LoVo (cell line): ENCODE results near the gene COL5A1.
"Not testable (repeated sequence)": the region's sequence is repeated elsewhere in the genome, so short reads cannot be mapped to it uniquely, and the experiment has no call there.

Experiments used
- DNase-seq: peaks from one replicate; pipeline ENCODE4 v3.0.0-alpha.2; 2016; ENCODE audit warnings: low spot score

COL5A1 gene

GRCh38 chr9:134838651-134839454 lies 197.2 kb downstream of the COL5A1 start:
- no peak for DNase-seq

GRCh38 chr9:134839455-134840125 lies 198.0 kb downstream of the COL5A1 start:
- DNase-seq, result no peak

- no peak for DNase-seq
Measured at GRCh38 chr9:134840511-134840910, 198.9 kb downstream of the COL5A1 start.

DNA sequence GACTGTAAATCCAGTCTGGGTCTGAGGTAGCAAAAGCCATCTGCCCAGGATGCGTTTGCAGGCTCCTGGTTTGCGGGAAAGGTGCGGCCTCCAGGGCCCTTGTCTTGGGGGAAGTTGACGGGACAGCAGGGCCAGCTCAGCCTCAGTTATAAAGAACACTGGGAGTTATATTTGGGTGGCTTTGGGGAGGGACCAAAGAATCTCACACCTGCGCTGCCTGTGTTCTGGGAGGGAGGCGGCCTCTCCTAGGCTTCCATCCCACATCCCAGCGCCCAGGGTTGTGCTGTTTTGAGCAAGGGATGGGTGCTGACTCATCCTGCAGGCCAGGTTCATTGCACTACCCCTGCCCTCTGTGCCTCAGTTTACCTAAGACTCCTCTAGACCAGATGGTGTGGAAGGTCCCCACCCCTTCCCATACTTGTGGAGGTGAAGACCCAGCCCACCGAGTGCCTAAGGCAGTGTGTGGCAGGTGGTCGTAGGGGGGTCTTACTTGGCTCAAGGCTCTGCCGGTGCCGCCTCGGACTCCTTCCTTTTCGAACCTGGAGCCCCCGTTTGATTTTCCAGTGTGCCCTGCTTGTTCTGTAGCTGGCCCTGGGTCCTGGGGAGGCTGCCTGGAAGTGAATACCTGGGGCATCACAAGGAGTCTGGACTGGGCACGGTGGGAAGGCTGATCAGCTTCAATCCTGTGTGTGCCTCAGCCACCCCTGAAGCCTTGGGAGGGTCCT lies 199.7 kb downstream of the COL5A1 start:
- DNase-seq, result no peak

GRCh38 chr9:134842321-134842720 lies 200.7 kb downstream of the COL5A1 start:
- DNase-seq, result no peak

- no peak for DNase-seq
Measured at GRCh38 chr9:134843740-134844139, 202.1 kb downstream of the COL5A1 start.

GRCh38 chr9:134844821-134845220 lies 203.2 kb downstream of the COL5A1 start:
- no peak for DNase-seq

GRCh38 chr9:134846187-134846586 lies 204.6 kb downstream of the COL5A1 start:
- DNase-seq, result no peak

GRCh38 chr9:134846699-134847098 lies 205.1 kb downstream of the COL5A1 start:
- DNase-seq, result no peak

- DNase-seq, result no peak
Measured at GRCh38 chr9:134847138-134847537, 205.5 kb downstream of the COL5A1 start.

DNA sequence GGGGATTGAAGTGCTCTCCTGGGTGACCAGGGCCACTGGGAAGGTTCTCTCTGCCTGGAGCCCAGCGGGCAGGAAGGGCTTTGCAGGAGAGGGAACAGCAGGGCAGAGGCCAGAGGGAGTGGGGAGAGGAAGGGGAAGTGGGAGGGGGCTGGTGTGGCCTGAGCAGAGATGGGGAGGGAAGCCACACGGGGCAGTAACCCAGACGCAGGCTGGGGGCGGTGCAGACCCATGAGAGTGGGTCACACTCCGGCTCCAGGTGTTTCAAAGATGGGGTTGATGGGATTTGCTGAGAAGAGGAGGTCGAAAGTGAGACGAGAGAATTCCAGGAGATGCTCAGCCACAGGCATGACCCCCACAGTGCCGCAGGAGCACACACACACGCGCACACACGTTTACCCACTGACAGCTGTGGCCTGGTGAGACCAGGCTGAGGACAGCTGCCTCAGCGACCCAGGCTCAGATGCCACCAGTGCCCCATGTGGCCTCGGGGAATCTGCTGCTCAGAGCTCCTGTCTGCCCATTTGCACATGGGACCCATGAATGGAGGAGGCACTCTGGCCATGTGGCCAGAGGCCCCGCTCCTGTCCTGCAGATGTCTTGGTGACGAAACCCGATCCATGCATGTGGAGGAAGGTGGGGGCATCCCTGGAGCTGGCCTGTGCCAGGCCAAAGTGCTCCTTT lies 206.3 kb downstream of the COL5A1 start:
- no peak for DNase-seq

DNA sequence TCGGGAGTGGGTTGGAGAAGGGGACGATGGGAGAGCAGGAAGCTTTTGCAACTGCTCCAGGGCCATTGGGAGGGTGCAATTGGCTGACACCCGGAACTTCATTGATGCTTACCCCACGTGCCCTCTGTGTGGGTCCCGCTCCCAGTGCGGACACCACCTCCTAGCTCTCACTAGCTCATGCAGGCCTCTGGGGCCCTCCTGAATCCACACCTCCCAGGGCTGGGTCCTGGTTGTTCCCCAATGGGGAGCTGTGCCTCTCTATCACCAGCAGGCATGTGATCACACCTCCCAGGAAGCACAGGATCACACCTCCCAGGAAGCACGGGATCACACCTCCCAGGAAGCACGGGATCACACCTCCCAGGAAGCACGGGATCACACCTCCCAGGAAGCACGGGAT lies 206.9 kb downstream of the COL5A1 start:
- DNase-seq, result no peak

GRCh38 chr9:134850611-134851010 lies 209.0 kb downstream of the COL5A1 start:
- DNase-seq, result no peak

GRCh38 chr9:134851020-134851419 lies 209.4 kb downstream of the COL5A1 start:
- no peak for DNase-seq

- DNase-seq, result no peak
Measured at GRCh38 chr9:134852906-134853654, 211.5 kb downstream of the COL5A1 start.

DNA sequence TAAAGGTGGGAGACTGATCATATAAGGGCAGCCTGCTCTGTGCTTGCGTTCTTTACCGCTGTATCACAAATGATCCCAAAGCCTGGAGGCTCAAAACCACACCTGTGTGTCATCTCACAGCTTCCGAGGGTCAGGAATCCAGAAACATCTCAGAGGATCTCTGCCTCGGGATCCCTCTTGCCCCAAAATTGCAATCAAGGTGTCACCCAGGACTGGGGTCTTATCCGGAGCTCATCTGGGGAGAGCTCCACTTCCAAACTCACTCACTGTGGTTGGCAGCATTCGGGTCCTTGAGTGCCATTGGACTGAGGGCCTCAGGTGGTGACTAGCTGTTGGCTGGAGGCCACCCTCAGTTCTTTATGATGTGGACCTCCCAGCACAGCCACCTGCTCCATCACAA lies 212.3 kb downstream of the COL5A1 start:
- no peak for DNase-seq

- no peak for DNase-seq
Measured at GRCh38 chr9:134854541-134854981, 213.0 kb downstream of the COL5A1 start.

GRCh38 chr9:134855231-134855899 lies 213.8 kb downstream of the COL5A1 start:
- DNase-seq, result no peak

- DNase-seq, result no peak
Measured at GRCh38 chr9:134855900-134856377, 214.3 kb downstream of the COL5A1 start.

- DNase-seq, result not testable (repeated sequence)
Measured at GRCh38 chr9:134857451-134857850, 215.8 kb downstream of the COL5A1 start.
